SJSA1 (cell line): ENCODE results near the gene FAU. TPM values are rescaled to one million over a fixed set of nuclear protein-coding genes. Genes with fewer than 3 reads are reported as not detected.

Experiments used
- DNase-seq, 2 experiments: peaks; one replicate each; pipeline ENCODE4 v3.0.0-alpha.2; 2015 to 2020; ENCODE audit warnings: low spot score in 2 of 2, low read depth in 1 of 2
- H3K27ac ChIP-seq: fragments of 250-450 bp; sonication (Bioruptor Pico); 2 replicates; pipeline ENCODE4 v1.5.1; 2020; ENCODE audit warnings: mild to moderate bottlenecking, moderate library complexity
- H3K27me3 ChIP-seq: fragments of 250-450 bp; sonication (Bioruptor Pico); replicated peaks from 2 replicates; pipeline ENCODE4 v1.5.1; 2020; ENCODE audit warnings: mild to moderate bottlenecking, moderate library complexity
- H3K36me3 ChIP-seq: fragments of 250-450 bp; sonication (Bioruptor Pico); 2 replicates; pipeline ENCODE4 v1.5.1; 2020; ENCODE audit warnings: mild to moderate bottlenecking
- H3K4me1 ChIP-seq: fragments of 250-450 bp; sonication (Bioruptor Pico); replicated peaks from 2 replicates; pipeline ENCODE4 v1.6.1; 2021; ENCODE audit warnings: mild to moderate bottlenecking
- H3K4me3 ChIP-seq: fragments of 250-450 bp; sonication (Bioruptor Pico); 2 replicates; pipeline ENCODE4 v1.5.1; 2020; ENCODE audit warnings: mild to moderate bottlenecking
- H3K9me3 ChIP-seq: fragments of 250-450 bp; sonication (Bioruptor Pico); replicated peaks from 2 replicates; pipeline ENCODE4 v1.5.1; 2020; ENCODE audit warnings: mild to moderate bottlenecking
- total RNA-seq: library from RNA; depleted of rRNA; stranded (reverse); fragments of >200 nt; shearing (Covaris generic); gene quantifications from 2 replicates; pipeline ENCODE4 v1.2.3, GENCODE V29; 2014; rRNA removed

Gene FAU
- total RNA-seq = 672 and 1,078 TPM in 2 replicates

- Histone ChIP-seq H3K27me3 (no peaks in the 10 kb centered on the region), H3K4me1 (peaks cover 12% of the 10 kb centered on the region), H3K36me3 (peaks cover 86% of the 10 kb centered on the region), H3K9me3 (no peaks in the 10 kb centered on the region), H3K27ac (peak within 1 kb of the TSS; percentile 49), H3K4me3 (peak within 1 kb of the TSS; percentile 71)
- peak; percentile 94 to 100 for DNase-seq
Measured at GRCh38 chr11:65121865-65122696, at the start of gene FAU, which contains the start of gene MRPL49. TSS of gene FAU (minus strand) at chr11:65122134. CDS start at chr11:65121813, 321 bp downstream. TSS of gene MRPL49 (plus strand) at chr11:65122321. CDS start at chr11:65122347, 26 bp downstream.

GRCh38 chr11:65170058-65170534, 48.2 kb upstream of the FAU start, which contains the start of gene SPDYC:
TSS of gene SPDYC (plus strand) at chr11:65170233. CDS start at chr11:65171358, 1,125 bp downstream.
- no peak for DNase-seq
- Histone ChIP-seq H3K4me3 (no peak within 1 kb of the TSS), H3K36me3 (no peaks in the 10 kb centered on the region), H3K9me3 (no peaks in the 10 kb centered on the region), H3K27me3 (no peaks in the 10 kb centered on the region), H3K27ac (peak within 1 kb of the TSS; percentile 66), H3K4me1 (peaks cover 20% of the 10 kb centered on the region)

GRCh38 chr11:65169164-65169641, 47.3 kb upstream of the FAU start:
- H3K9me3 ChIP-seq = no peaks in the 10 kb centered on the region
- peaks cover 20% of the 10 kb centered on the region for H3K4me1 ChIP-seq
- no peaks in the 10 kb centered on the region for H3K27me3 ChIP-seq
- H3K27ac ChIP-seq = peak overlapping the region; percentile 66
- H3K36me3 ChIP-seq = no peaks in the 10 kb centered on the region
- no peak overlapping the region for H3K4me3 ChIP-seq
- DNase-seq = peak; percentile 73 to 79

GRCh38 chr11:65167656-65168055, 45.7 kb upstream of the FAU start:
- Histone ChIP-seq H3K27me3 (no peaks in the 10 kb centered on the region), H3K4me3 (no peak overlapping the region), H3K9me3 (no peaks in the 10 kb centered on the region), H3K27ac (no peak overlapping the region), H3K4me1 (peaks cover 20% of the 10 kb centered on the region), H3K36me3 (no peaks in the 10 kb centered on the region)
- DNase-seq = no peak

- no peaks in the 10 kb centered on the region for H3K36me3 ChIP-seq
- H3K27ac ChIP-seq = no peak overlapping the region
- H3K9me3 ChIP-seq = no peaks in the 10 kb centered on the region
- H3K27me3 ChIP-seq = no peaks in the 10 kb centered on the region
- peaks cover 20% of the 10 kb centered on the region for H3K4me1 ChIP-seq
- H3K4me3 ChIP-seq = no peak overlapping the region
- DNase-seq = no peak
Measured at GRCh38 chr11:65166893-65167292, 45.0 kb upstream of the FAU start.

- no peaks in the 10 kb centered on the region for H3K36me3 ChIP-seq
- H3K9me3 ChIP-seq = no peaks in the 10 kb centered on the region
- no peak overlapping the region for H3K27ac ChIP-seq
- 0 out of 2 replicates have a peak, but pooled peaks cover 4% of the 10 kb centered on the region for H3K27me3 ChIP-seq
- no peak overlapping the region for H3K4me3 ChIP-seq
- DNase-seq = no peak
- peaks cover 20% of the 10 kb centered on the region for H3K4me1 ChIP-seq
Measured at GRCh38 chr11:65165410-65166317, 43.7 kb upstream of the FAU start.

GRCh38 chr11:65163684-65164083, 41.8 kb upstream of the FAU start:
- no peak for DNase-seq
- H3K27ac ChIP-seq = no peak overlapping the region
- no peaks in the 10 kb centered on the region for H3K9me3 ChIP-seq
- H3K4me3 ChIP-seq = no peak overlapping the region
- 0 out of 2 replicates have a peak, but pooled peaks cover 7% of the 10 kb centered on the region for H3K27me3 ChIP-seq
- peaks cover 6% of the 10 kb centered on the region for H3K4me1 ChIP-seq
- H3K36me3 ChIP-seq = no peaks in the 10 kb centered on the region

GRCh38 chr11:65160643-65161042, 38.7 kb upstream of the FAU start:
- no peaks in the 10 kb centered on the region for H3K4me1 ChIP-seq
- H3K27ac ChIP-seq = no peak overlapping the region
- 0 out of 2 replicates have a peak, but pooled peaks cover 7% of the 10 kb centered on the region for H3K27me3 ChIP-seq
- H3K4me3 ChIP-seq = no peak overlapping the region
- no peaks in the 10 kb centered on the region for H3K36me3 ChIP-seq
- DNase-seq = no peak
- H3K9me3 ChIP-seq = no peaks in the 10 kb centered on the region

- no peak for DNase-seq
- H3K36me3 ChIP-seq = no peaks in the 10 kb centered on the region
- 0 out of 2 replicates have a peak, but pooled peaks cover 7% of the 10 kb centered on the region for H3K27me3 ChIP-seq
- H3K9me3 ChIP-seq = no peaks in the 10 kb centered on the region
- no peak overlapping the region for H3K27ac ChIP-seq
- no peaks in the 10 kb centered on the region for H3K4me1 ChIP-seq
- no peak overlapping the region for H3K4me3 ChIP-seq
Measured at GRCh38 chr11:65159012-65159411, 37.1 kb upstream of the FAU start.

- Histone ChIP-seq H3K27ac (no peak overlapping the region), H3K4me3 (no peak overlapping the region), H3K36me3 (no peaks in the 10 kb centered on the region), H3K27me3 (0 out of 2 replicates have a peak, but pooled peaks cover 7% of the 10 kb centered on the region), H3K4me1 (peaks cover 7% of the 10 kb centered on the region), H3K9me3 (no peaks in the 10 kb centered on the region)
- DNase-seq = no peak
Measured at GRCh38 chr11:65157336-65157735, 35.4 kb upstream of the FAU start.

- Histone ChIP-seq H3K9me3 (no peaks in the 10 kb centered on the region), H3K4me1 (peaks cover 7% of the 10 kb centered on the region), H3K27ac (no peak overlapping the region), H3K27me3 (0 out of 2 replicates have a peak, but pooled peaks cover 7% of the 10 kb centered on the region), H3K4me3 (no peak overlapping the region), H3K36me3 (no peaks in the 10 kb centered on the region)
- no peak for DNase-seq
Measured at GRCh38 chr11:65156926-65157325, 35.0 kb upstream of the FAU start.

- no peak overlapping the region for H3K4me3 ChIP-seq
Measured at GRCh38 chr11:65156256-65156655, 34.3 kb upstream of the FAU start.

GRCh38 chr11:65152122-65152521, 30.2 kb upstream of the FAU start:
- Histone ChIP-seq H3K36me3 (no peaks in the 10 kb centered on the region), H3K27ac (no peak overlapping the region), H3K4me3 (no peak overlapping the region), H3K9me3 (0 out of 2 replicates have a peak, but pooled peaks cover 4% of the 10 kb centered on the region), H3K4me1 (peaks cover 22% of the 10 kb centered on the region), H3K27me3 (no peaks in the 10 kb centered on the region)
- no peak for DNase-seq

More at GRCh38 chr11:65156256-65156655, 34.3 kb upstream of the FAU start:
- Histone ChIP-seq H3K27me3 (0 out of 2 replicates have a peak, but pooled peaks cover 7% of the 10 kb centered on the region), H3K4me1 (peaks cover 7% of the 10 kb centered on the region), H3K36me3 (no peaks in the 10 kb centered on the region), H3K9me3 (no peaks in the 10 kb centered on the region), H3K27ac (no peak overlapping the region)
- no peak for DNase-seq
